ENCODE results near the gene MYL6B. TPM values are rescaled to one million over a fixed set of nuclear protein-coding genes. Genes with fewer than 3 reads are reported as not detected.
A peak's percentile ranks its signal among the peaks of the same experiment; 100 is the strongest.

MYL6B gene
- total RNA-seq, 4 donors from 2014 or later, result 14.3 to 57.9 (median 28.0) TPM

GRCh38 chr12:56158029-56158925 is 5.9 kb downstream of the MYL6B start, which contains the start of gene MYL6:
Gene MYL6, plus strand, starts transcription at chr12:56158359. Its CDS starts 43 bp downstream, at chr12:56158402.
- H3K27ac ChIP-seq, result peak within 1 kb of the TSS; percentile 93 to 99 (median 98)
- H3K4me3 ChIP-seq, result peak within 1 kb of the TSS; percentile 71 to 82
- peaks cover 0 to 64% (median 19%) of the 10 kb centered on the region in 3 donors for H3K4me1 ChIP-seq
- TF ChIP-seq POLR2A (IDR thresholded peaks at IDR 0.05), result peak; percentile 99
- no peak for TF ChIP-seq EP300 (IDR thresholded peaks at IDR 0.05)
- TF ChIP-seq, protein P1, sequence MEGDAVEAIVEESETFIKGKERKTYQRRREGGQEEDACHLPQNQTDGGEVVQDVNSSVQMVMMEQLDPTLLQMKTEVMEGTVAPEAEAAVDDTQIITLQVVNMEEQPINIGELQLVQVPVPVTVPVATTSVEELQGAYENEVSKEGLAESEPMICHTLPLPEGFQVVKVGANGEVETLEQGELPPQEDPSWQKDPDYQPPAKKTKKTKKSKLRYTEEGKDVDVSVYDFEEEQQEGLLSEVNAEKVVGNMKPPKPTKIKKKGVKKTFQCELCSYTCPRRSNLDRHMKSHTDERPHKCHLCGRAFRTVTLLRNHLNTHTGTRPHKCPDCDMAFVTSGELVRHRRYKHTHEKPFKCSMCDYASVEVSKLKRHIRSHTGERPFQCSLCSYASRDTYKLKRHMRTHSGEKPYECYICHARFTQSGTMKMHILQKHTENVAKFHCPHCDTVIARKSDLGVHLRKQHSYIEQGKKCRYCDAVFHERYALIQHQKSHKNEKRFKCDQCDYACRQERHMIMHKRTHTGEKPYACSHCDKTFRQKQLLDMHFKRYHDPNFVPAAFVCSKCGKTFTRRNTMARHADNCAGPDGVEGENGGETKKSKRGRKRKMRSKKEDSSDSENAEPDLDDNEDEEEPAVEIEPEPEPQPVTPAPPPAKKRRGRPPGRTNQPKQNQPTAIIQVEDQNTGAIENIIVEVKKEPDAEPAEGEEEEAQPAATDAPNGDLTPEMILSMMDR (IDR thresholded peaks at IDR 0.05), result no peak
- TF ChIP-seq POLR2AphosphoS5 (IDR thresholded peaks at IDR 0.05), result peak; percentile 100
- peaks cover 0 to 39% of the 10 kb centered on the region in 2 donors for H3K36me3 ChIP-seq
- peak; percentile 92 for ATAC-seq
- 0 to 2% methylated on average over 2 to 19 of the region's 30 CpGs for WGBS, 2 donors (ENCODE audit: low coverage in 1 of 2)
- H3K9me3 ChIP-seq, result no peaks in the 10 kb centered on the region
- H3K27me3 ChIP-seq, result no peaks in the 10 kb centered on the region

- WGBS, 2 donors (ENCODE audit: low coverage in 1 of 2), result 0% methylated on average over 2 of the region's 6 CpGs; no CpG with 5 or more reads in 1 of the 2 donors
- Histone ChIP-seq H3K4me1 (peaks cover 0 to 64% (median 18%) of the 10 kb centered on the region in 3 donors), H3K9me3 (no peaks in the 10 kb centered on the region), H3K36me3 (peaks cover 0 to 46% of the 10 kb centered on the region in 2 donors), H3K27ac (peak overlapping the region; percentile 93 to 99 (median 98)), H3K27me3 (no peaks in the 10 kb centered on the region), H3K4me3 (peak overlapping the region; percentile 71 to 82)
- TF ChIP-seq POLR2A (IDR thresholded peaks at IDR 0.05) (peak; percentile 83 to 84), POLR2AphosphoS5 (IDR thresholded peaks at IDR 0.05) (peak; percentile 91)
- TF ChIP-seq, protein P1 (IDR thresholded peaks at IDR 0.05), result no peak
- ATAC-seq, result peak; percentile 71
These were observed 6.6 kb downstream of the MYL6B start for GRCh38 chr12:56158926-56159461.

DNA sequence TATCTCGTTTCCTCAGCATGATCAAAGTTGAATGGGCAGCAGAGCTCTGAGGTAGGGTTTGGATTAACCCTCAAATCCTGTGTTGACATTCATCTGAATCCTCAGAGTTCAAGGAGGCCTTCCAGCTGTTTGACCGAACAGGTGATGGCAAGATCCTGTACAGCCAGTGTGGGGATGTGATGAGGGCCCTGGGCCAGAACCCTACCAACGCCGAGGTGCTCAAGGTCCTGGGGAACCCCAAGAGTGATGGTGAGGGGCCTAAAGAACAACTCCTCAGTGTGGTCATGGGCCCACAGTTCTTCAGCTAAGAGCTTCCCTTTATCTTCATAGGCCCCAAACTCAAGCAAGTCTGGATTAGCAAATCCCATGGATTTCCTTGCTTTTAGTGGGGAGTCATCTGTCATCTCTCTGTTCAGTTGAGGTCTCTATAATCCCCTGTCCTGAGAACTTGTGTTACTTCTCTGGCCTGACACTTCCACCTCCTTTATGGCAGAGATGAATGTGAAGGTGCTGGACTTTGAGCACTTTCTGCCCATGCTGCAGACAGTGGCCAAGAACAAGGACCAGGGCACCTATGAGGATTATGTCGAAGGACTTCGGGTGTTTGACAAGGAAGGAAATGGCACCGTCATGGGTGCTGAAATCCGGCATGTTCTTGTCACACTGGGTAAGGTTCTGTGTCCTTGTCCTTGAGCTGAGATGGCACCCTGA is 7.2 kb downstream of the MYL6B start:
- ATAC-seq, result no peak
- H3K4me3 ChIP-seq, result peak overlapping the region; percentile 71 to 82
- WGBS, 2 donors (ENCODE audit: low coverage in 1 of 2), result 0 to 9% methylated on average over 7 to 8 of the region's 8 CpGs
- H3K27me3 ChIP-seq, result no peaks in the 10 kb centered on the region
- H3K27ac ChIP-seq, result peak overlapping the region; percentile 93 to 99 (median 98)
- H3K36me3 ChIP-seq, result peaks cover 0 to 52% of the 10 kb centered on the region in 2 donors
- TF ChIP-seq POLR2AphosphoS5 (IDR thresholded peaks at IDR 0.05) (no peak), POLR2A (IDR thresholded peaks at IDR 0.05) (no peak), EP300 (IDR thresholded peaks at IDR 0.05) (no peak)
- TF ChIP-seq, protein P1 (IDR thresholded peaks at IDR 0.05), result no peak
- H3K9me3 ChIP-seq, result no peaks in the 10 kb centered on the region
- H3K4me1 ChIP-seq, result peaks cover 0 to 69% (median 18%) of the 10 kb centered on the region in 3 donors

DNA sequence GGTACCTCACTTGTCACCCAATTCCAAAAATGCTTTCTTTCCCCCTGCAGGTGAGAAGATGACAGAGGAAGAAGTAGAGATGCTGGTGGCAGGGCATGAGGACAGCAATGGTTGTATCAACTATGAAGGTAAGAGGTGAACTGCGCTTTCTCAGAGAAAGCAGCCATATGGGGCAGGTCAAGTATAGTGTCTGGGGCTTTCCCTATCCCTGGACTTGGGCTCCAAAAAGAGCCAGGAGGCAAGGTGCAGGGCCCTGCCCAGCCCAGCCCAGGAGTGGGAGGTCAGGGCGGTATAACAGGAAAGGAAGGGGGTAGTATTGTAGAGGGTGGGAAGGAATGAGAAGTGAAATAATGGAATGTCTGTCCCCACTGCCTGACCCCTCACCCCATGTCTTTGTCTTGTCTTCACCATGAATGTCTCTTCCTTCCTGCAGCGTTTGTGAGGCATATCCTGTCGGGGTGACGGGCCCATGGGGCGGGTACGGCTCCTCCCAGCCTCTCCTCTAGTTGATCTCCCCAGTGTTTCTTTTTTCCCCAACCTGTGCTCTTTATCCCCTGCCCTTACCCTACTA is 7.9 kb downstream of the MYL6B start:
- TF ChIP-seq, protein P1 (IDR thresholded peaks at IDR 0.05), result no peak
- TF ChIP-seq POLR2AphosphoS5 (IDR thresholded peaks at IDR 0.05), result peak; percentile 41
- Histone ChIP-seq H3K36me3 (peaks cover 0 to 59% of the 10 kb centered on the region in 2 donors), H3K27ac (peak overlapping the region; percentile 93 to 99 (median 98)), H3K4me1 (peaks cover 0 to 72% (median 18%) of the 10 kb centered on the region in 3 donors), H3K27me3 (no peaks in the 10 kb centered on the region), H3K9me3 (no peaks in the 10 kb centered on the region), H3K4me3 (peak overlapping the region; percentile 71 to 82)
- WGBS, 2 donors (ENCODE audit: low coverage in 1 of 2), result 0 to 3% methylated on average over 2 to 5 of the region's 7 CpGs
- ATAC-seq, result no peak
